Hematopoietic multipotent progenitor cell treated with erythropoietin and hydrocortisone succinate and interleukin-3 and kit ligand, for 8 days (in vitro differentiated cells): ENCODE results near the gene SIGLEC9.
A peak's percentile ranks its signal among the peaks of the same experiment; 100 is the strongest.

ENCODE experiments used
- DNase-seq: peaks from one replicate; pipeline ENCODE4 v3.0.0-alpha.2; 2015

The SIGLEC9 gene

DNA sequence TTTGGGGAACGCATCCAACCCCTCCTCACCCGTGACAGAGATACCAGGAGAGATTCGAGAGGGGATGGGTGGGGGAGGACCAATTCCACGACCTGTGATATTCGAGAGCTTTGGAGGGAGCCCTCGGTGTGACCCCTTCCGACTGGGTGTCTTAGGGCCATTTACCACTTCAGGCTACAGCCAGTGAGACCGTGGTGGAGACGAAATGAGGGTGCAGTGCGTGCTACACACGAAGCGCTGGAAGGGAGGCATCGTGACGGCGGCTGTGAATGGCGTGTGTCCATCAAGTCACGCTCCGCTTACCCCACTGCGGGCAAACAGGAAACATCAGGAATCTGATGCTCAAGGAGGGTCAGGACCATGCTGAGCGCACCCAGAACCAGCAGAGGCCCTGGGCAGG lies 26.9 kb upstream of the SIGLEC9 start:
- no peak for DNase-seq

DNA sequence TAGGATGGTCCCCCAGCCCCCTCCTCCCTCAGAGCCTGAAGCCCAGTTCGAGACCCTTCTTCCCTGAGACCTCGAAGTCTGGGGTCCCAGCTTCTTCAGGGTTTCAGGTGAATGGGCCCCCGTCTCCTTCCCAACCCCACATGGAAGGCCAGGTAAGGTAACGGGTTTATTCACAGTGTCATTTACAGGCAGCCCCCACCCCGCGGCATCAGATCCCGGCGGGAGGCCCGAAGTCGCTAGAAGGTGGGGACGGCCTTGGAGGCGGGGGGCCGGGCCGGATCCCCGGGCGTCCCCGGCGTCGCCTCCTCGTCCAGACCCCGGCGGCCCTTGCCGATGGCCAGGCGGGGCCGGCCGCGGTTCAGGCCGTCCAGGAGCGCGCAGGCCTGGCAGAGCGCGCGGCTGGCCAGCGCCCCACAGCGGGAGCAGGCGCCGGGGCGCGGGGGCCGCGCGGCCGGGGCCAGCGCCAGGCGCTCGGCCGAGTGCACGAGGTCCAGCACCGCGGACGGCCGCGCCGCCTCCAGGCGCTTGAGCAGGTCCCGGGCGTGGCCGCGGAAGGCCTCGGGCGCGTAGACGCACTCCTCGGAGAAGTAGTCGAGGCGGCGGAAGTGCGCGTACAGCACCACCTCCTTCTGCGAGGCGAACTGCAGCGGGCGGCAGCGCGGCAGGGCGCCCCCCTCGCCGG lies 26.2 kb upstream of the SIGLEC9 start:
- DNase-seq: no peak

DNA sequence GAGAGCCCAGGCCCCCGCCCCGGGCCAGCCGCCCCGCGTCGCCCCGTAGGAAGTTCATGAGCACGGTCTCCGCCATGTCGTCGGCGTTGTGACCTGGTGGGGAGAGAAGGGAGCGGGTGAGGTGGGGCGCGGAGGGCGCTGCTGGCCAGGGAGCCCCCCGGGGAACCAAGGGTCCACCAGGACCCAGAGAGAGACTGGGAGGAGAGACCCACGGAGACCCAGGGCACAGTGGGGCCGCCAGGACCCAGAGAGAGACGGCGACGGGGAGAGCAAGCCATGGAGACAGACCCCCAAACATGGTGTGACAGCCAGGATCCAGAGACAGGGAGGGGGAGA lies 25.7 kb upstream of the SIGLEC9 start:
- no peak for DNase-seq

DNA sequence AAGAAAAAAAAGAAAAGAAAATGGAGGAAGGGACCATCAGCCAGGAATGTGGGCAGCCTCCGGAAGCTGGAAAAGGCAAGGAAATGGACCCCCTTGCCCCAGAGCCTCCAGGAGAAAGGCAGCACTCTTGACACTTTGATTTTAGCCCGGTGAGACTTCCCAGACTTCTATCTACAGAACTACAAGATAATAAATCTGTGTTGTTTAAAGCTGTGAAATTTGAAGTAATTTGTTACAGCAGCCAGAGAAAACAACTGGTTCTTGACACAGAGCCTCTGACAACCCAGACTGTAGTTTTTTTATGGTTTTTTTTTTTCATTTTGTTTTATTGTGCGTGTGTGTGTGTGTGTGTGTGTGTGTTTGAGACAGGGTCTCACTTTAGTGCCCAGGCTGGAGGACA lies 24.1 kb upstream of the SIGLEC9 start:
- DNase-seq: no peak

DNA sequence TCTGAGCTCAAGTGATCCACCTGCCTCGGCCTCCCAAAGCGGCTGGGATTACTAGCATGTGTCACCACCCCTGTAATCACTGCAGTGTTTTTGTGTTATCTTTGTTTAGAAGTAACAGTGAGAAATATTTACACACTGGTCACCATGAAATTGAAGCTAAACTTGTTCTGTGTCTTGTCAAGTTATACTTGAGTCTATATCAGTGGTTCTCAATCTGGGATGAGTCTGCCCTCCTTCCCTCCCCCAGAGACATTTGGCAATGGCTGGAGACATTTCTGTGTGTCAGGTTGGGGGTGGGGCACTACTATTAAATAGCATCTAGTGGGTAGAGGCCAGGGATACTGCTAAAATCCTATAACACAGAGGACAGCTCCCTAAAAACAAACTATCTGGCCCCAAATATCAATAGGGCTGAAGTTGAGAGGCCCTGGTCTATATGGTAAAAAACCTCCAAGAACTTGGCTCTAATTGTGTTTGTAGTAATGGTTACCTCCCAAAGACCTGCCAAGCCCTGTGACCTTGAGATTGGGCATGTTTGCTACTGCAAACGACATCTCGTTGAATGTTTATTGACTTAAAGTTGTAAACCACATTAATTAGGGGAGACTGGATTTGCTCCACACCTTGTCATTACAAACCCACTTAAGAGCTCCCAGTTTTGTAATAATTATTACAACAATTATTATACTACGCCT lies 23.4 kb upstream of the SIGLEC9 start:
- DNase-seq: no peak

DNA sequence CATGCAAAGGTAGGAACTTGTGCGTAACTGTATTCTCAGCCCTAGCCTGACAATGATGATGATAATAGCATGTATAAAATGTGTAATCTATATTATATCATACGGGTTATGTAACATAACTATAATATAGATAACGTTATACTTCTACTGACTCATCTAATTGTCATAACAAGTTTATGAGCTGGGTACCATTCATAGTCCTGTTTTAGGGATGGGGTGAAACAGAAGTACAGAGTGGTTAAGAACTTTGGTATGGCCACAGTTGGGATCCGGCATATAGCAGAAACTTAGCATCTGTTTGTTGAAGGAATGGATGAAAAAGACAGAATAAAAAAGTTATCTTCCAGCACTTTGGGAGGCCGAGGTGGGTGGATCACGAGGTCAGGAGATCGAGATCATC lies 21.7 kb upstream of the SIGLEC9 start:
- DNase-seq: no peak

DNA sequence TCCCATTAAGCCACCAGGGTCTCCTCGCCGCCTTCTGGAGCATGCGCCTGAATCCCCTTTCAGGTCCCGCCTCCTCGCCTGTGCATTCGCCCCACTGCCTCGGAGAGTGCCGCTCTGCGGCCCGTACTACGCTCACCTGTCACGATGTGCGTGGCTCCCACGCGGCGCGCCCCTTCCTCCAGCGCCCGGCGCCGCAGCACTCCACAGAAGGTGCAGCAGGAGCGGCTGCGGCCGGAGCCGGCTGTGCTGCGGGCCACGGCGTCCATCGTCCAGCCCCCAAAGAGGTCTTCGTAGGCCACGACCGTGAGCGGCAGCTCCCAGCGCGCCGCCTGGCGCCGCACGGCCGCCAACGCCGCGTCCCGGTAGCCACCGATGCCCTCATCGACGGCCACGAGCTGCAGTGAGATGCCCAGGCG lies 20.8 kb upstream of the SIGLEC9 start:
- DNase-seq: no peak

DNA sequence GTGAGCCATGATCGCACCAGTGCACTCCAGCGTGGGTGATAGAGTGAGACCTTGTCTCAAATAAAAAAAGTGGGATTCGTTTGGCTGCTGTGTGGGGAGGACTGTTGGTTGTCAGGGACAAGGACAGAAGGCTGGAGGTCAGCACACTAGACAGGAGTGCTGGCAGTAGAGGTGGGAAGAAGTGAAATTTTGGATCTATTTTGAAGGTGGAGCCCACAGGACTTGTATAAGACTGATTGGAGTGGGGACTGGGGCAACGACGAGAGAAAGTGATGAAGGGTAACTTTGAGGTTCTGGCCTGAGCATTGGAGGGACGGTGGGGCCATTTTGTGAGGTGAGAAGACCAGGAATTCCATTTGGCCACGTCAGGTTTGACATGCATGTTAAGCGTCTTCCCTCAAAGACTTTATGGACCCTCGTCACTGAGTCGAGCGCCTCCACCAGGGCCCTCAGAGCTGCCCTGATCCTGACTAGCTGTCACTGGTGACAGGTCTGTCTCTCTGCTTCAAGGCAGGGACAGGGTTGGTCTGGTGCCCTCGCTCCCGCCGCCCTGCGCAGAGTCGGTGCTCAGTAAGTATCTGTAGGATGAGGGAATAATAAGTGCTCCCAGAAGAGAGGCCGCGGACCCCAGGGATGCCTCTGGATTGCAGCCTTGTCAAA lies 17.2 kb upstream of the SIGLEC9 start:
- DNase-seq: no peak

DNA sequence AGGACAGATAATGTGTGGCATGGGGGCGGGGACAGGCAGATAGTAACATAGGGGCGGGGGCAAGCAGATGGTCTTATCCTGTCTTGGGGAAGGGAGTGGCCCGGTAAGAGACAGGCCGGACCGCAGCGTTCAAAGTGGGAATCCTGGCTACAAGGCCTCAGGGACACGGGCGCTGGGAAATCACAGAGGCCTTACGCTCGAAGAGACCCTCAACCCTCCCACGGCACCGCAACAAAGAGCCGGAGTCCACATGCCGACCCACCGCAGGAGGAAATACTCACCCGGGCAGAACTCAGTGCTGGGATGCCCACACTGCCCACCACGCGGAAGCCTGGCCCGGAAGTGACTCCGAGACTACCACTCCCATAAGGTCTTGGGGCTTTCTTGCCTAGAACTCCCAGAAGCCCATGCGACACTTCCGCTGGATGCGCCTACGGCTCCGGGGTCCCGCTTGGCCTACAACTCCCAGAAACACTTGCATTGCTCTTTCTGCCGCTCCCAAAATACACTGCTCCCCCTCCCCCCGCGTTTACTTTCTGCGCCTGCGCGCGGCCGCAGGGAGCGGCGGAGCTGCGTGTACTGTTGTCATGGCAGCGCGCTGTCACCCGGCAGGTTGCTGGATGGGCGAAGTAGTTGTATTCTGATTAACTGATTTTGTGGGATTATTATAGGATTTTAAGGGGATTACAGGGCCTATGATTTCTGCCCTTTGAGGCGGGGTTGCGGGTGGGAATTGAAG lies 16.5 kb upstream of the SIGLEC9 start, which contains the start of gene CTU1:
CTU1 (minus strand) TSS at position 344 of the 739 bp plus-strand sequence. CDS start 3,840 bp downstream, outside the sequence.
- DNase-seq: peak; percentile 100

DNA sequence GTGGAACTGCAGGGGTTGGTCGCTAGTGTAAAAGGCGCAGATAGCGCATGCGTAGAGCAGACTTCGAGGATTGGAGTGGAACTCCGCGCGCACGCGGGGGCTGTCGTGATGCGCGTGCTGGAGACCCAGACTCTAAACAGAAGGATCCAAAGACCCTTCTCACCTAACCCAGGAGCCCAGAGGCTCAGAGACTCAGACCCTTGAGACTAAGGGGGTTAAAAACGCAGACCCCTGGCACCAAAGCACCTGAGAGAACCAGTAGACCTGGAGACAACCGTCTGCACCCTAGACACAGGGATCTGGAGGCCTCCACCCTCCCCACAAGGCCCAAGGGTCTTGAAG lies 15.9 kb upstream of the SIGLEC9 start:
- DNase-seq: no peak

DNA sequence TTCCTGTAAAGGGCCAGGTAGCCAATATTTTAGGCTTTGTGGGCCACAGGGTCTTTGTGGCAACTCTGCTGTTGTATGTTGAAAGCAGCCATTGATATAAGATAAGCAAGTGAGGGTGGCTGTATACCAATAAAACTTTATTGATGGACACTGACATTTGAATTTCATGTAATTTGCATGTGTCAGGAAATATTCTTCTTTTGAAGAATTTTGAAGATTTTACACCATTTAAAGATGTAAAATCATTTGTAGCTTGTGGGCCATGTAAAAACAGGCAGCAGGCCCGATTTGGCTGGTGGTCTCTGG lies 14.1 kb upstream of the SIGLEC9 start:
- no peak for DNase-seq

DNA sequence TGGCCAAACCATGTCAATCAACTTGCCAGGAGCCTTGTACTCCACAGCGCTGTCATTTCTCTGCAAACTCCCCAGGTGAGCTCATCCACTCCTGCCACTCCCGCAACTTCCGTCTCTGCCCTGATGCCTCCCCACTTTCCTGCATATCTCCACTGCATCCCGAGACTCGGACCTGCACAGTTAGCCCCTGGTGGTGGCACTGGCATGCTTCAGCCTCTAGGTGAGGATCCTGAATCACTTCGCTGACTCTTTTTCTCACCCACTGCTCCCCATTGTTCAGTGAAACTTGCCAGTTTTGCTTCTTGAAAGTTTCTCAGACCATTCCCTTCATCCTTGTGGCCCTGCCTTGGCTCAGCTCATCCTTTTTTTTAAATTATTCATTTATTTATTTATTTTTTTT lies 13.1 kb upstream of the SIGLEC9 start:
- DNase-seq: no peak

DNA sequence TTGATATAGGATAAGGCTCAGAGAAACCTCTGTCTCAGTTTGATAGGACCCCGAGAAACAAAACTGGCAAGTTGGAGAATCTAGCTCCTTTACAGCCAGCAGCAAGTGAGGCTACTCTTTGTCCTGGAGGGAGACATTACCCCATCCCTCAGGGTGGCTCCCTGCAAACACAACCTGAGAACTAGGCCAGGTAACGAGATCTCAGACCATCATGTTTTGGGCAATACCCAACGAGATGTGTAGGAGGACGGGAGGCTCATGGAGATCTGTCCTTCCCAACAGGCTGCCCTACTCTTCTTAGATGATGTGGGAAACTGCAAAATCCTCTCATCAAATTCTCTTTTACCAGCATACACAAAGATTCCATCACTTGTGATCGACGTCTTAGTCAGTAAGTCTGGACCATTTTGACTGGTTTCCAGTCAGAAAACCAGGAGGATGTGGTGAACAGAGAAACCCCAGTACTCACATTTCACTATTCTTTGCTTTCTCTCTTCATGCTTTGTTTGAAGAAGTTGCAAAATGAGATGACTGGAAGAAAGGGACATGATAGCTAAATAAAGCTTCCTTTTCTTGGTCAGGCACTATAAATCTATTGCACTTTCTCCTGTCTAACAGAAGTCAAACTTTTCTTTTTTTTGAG lies 10.5 kb upstream of the SIGLEC9 start:
- DNase-seq: no peak

DNA sequence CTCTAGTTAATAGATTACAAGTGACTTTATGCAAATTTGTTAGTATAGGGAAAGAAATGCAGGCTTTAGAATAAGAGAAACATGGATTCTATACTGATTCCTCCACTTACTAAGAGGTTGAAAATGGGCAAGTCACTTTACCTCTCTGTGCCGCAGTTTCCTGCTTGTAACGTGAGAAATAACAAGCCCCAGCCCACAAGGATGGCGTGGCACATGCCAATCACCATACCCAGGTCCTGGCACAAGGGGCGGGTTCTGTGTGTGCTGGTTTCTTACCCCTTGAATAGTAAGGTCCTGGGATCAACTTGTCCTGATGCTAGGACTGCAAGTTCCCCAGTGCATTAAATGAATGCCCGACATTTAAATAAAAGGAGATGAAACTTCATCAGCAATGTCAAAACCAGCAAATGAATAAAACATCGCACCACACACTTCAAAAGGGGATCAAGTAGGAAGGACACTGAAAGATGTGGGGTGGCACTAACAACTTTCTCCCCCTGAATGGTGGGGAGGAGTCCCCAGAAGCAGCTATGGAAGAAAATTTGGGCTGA lies 7.9 kb upstream of the SIGLEC9 start:
- no peak for DNase-seq

DNA sequence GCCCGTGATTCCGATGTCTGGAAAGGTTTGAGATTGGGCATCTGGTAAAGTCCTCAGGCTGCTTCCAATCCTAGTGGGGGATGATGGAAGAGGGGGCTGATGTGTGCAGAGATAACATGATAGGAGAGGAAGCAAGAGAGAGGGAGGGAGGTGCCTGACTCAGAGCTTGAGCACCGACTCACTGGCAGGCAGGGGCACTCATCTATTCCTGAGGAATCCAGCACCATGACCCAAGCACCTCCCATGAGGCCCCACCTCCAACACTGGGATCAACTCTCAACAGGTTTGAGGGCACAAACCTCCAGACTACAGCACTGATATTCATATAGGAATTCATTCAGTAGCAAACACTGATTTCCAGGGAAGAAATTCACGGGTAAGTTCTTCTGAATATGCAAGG lies 5.6 kb upstream of the SIGLEC9 start:
- DNase-seq: no peak

DNA sequence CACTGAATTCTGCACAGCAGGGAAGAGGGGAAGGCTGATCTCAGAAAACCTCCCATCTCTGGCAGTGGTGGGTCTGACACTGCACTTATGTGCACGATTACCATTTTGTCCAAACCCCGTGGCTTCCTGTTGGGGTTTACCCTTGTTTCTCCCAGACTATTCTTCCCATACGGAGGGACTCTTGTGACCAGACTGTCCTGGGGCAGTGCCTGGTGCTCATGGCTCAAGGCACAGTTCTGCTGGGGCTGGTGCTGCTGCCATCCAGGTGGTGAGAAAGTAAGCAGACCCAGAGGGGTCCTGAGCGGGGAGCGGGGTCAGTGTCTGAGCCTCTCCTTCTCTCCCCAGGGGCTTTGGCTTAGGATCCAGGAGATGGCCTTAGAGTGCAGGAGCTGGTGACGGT lies 5.1 kb upstream of the SIGLEC9 start:
- DNase-seq: no peak

DNA sequence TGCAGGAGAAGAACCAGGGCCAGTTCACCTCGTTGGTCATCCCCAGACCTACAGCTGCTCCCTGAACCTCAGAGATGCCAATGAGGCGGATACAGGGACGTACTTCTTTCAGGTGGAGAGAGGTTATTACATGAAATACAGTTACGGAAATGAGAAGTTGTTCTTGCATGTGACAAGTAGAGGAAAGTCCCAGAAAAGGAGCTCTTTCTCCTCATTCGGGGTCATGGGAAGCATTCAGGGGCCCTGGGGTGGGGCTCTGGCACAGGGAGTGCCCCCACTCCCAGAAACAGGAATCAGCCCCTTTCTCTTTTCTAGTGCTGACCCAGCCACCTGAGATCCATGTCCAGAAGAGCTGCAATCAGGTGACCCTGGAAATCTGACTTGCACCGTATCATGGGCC lies 4.5 kb upstream of the SIGLEC9 start:
- no peak for DNase-seq

DNA sequence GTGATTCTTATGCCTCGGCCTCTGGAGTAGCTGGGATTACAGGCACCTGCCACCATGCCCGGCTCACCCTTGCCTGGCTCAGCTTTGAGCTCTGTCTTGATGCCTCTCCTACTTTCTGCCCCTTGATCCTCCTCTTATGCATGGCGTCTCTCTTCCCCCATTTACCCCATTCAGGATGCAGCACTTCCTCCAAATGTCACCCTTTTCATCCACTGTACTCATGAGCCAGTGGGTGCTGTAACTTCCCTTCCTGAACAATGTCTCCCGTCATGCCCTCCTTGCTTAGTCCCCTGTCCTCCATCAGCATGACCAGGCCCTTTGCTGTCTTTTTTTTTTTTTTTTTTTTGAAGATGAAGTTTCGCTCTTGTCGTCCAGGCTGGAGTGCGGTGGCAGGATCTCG lies 3.4 kb upstream of the SIGLEC9 start:
- DNase-seq: no peak

DNA sequence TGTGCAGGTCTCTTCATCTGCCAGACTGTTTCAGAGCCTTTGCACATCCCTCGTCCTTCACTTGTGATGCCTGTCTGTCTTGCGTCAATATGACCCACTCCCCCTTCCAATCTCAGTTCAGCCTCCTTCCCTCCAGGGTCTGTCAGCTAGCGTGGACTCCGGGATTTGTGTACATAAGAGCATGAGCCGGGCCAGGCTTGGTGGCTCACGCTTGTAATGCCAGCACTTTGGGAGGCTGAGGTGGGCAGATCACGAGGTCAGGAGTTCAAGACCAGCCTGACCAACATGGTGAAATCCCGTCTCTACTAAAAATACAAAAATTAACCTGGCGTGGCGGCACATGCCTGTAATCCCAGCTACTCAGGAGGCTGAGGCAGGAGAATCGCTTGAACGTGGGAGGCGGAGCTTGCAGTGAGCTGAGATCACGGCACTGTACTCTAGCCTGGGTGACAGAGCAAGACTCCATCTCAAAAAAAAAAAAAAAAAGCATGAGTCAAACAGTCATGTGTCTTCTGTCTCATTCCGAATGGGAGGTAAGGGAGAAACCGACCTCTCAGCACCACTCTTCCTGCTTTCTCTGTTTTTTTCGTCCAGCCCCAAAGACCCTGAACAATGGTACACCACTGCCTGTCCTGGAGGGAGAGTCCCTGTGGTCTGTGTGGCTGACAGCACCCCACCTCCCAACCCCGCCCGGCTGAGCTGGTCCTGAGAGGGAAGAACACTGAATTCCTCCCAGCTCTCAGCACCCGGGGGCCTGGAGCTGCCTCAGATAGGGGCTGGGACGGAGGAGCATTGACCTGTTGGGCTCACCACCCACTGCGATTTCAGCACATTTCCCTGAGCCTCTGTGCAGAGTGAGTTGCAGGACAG lies 2.4 kb upstream of the SIGLEC9 start:
- no peak for DNase-seq

DNA sequence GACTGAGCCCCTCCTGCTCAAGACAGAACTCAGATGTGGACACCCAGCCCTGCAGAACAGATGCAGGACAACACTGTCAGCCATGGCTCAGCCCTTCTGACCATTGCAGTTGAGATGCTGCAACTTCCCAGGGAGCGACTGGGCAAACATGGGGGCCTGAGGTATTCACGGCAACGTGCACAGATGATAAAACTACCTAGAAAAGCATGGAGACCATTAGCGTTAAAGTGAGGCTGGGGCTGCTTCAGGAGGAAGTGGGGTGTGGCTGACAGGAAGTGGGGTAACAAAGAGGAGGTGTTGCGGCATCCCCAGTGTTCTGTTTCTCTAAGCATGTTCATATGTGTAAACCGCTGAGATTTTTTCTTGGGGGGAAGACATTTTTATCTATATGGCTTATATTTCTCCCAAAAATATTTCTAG lies 1.3 kb upstream of the SIGLEC9 start:
- DNase-seq: no peak

DNA sequence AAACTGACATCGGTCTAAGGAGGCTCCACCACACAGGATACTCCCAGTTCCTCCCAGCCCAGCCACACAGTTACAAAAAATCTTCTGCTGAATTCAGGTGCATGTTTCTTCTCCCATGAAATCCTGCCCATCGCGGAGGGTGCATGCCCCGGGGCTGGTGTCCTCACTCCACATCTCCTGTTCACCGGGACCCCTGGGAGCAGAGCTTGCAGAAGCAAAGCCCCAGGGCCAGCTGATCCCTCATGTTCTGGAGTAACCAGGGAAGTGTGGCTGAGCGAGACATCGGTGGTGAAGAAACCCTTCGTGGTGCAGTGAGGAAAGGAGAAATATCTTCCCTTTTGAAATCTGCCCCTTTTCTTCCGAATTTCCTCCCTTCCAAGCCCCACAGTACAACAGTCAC lies 904 bp upstream of the SIGLEC9 start:
- no peak for DNase-seq

DNA sequence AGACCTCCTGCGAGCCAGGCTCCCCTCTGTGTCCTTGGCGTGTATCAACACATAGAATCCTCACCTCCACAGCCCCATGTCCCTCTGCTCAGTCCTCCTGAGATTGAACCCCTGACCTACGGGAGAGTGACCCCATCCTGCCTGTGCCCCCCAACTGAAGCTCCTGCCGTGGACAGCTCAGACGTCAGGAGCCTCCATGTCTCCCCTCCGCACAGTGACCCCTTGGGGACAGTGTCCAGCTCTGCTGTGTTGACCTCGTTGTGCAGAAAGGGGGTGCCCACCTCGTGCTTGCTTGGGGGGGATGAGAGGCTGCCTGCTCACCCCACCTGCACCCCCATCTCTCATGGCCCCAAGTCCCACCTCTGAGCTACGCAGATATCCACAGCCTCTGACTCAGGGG lies 490 bp upstream of the SIGLEC9 start:
- no peak for DNase-seq
